Chondrocyte (in vitro differentiated cells): ENCODE data around the gene UAP1. TPM values are rescaled to one million over a fixed set of nuclear protein-coding genes. Genes with fewer than 3 reads are reported as not detected.
A peak's percentile ranks its signal among the peaks of the same experiment; 100 is the strongest.
"Not testable (repeated sequence)": the region's sequence is repeated elsewhere in the genome, so short reads cannot be mapped to it uniquely, and the experiment has no call there.

Experiments
- DNase-seq: peaks from one replicate; pipeline ENCODE4 v3.0.0; 2021; ENCODE audit warnings: mixed read lengths, low spot score
- H3K27ac Mint-ChIP-seq: one replicate; pipeline ENCODE4 v1.8.0; 2021; ENCODE audit warnings: mild to moderate bottlenecking, moderate library complexity, mixed read lengths; ENCODE audit not compliant: unreplicated experiment
- H3K27me3 Mint-ChIP-seq: 2 replicates; pipeline ENCODE4 v1.8.0; 2021; ENCODE audit warnings: low read depth, mixed read lengths
- H3K36me3 Mint-ChIP-seq: 2 replicates; pipeline ENCODE4 v1.8.0; 2021; ENCODE audit warnings: low read depth, mixed read lengths
- H3K4me1 Mint-ChIP-seq: 2 replicates; pipeline ENCODE4 v1.8.0; 2021; ENCODE audit warnings: low read depth, mild to moderate bottlenecking, mixed read lengths
- H3K4me3 Mint-ChIP-seq: one replicate; pipeline ENCODE4 v1.8.0; 2021; ENCODE audit warnings: mild to moderate bottlenecking, moderate library complexity, mixed read lengths; ENCODE audit not compliant: unreplicated experiment
- H3K9me3 Mint-ChIP-seq: 2 replicates; pipeline ENCODE4 v1.8.0; 2021; ENCODE audit warnings: low read depth, mixed read lengths
- CTCF ChIP-seq: fragments of 200-600 bp; sonication (generic); IDR thresholded peaks from 2 replicates; pipeline ENCODE4 v1.5.0; 2021; ENCODE audit warnings: antibody characterized with exemption, mild to moderate bottlenecking, moderate library complexity
- total RNA-seq: library from RNA; stranded (reverse); gene quantifications from 3 replicates; pipeline ENCODE4 v1.2.1, GENCODE V29; 2021

The UAP1 gene
- total RNA-seq, 1 donor from 2014 or later, result 49.6 TPM

- Mint-ChIP-seq H3K9me3 (no peaks in the 10 kb centered on the region), H3K27ac (peak overlapping the region; percentile 25), H3K36me3 (peaks cover 11% of the 10 kb centered on the region), H3K4me3 (no peak overlapping the region), H3K4me1 (peaks cover 69% of the 10 kb centered on the region), H3K27me3 (no peaks in the 10 kb centered on the region)
- DNase-seq, result no peak
- TF ChIP-seq CTCF, result no peak
These were observed 3.3 kb downstream of the UAP1 start for GRCh38 chr1:162564762-162565218.

- H3K9me3 Mint-ChIP-seq, result no peaks in the 10 kb centered on the region
- no peak overlapping the region for H3K27ac Mint-ChIP-seq
- H3K36me3 Mint-ChIP-seq, result peaks cover 13% of the 10 kb centered on the region
- no peaks in the 10 kb centered on the region for H3K27me3 Mint-ChIP-seq
- H3K4me1 Mint-ChIP-seq, result peaks cover 67% of the 10 kb centered on the region
- TF ChIP-seq CTCF, result no peak
- no peak overlapping the region for H3K4me3 Mint-ChIP-seq
- DNase-seq, result no peak
These were observed 3.9 kb downstream of the UAP1 start for GRCh38 chr1:162565460-162565859.

- H3K4me3 Mint-ChIP-seq, result no peak overlapping the region
- no peaks in the 10 kb centered on the region for H3K27me3 Mint-ChIP-seq
- H3K9me3 Mint-ChIP-seq, result no peaks in the 10 kb centered on the region
- DNase-seq, result no peak
- H3K4me1 Mint-ChIP-seq, result peaks cover 62% of the 10 kb centered on the region
- H3K27ac Mint-ChIP-seq, result no peak overlapping the region
- peaks cover 13% of the 10 kb centered on the region for H3K36me3 Mint-ChIP-seq
- TF ChIP-seq CTCF, result no peak
These were observed 5.3 kb downstream of the UAP1 start for GRCh38 chr1:162566870-162567269.

GRCh38 chr1:162568802-162569201, 7.3 kb downstream of the UAP1 start:
- Mint-ChIP-seq H3K4me3 (no peak overlapping the region), H3K27me3 (no peaks in the 10 kb centered on the region), H3K4me1 (peaks cover 61% of the 10 kb centered on the region), H3K27ac (peak overlapping the region; percentile 25), H3K36me3 (peaks cover 13% of the 10 kb centered on the region), H3K9me3 (no peaks in the 10 kb centered on the region)
- DNase-seq, result no peak
- no peak for TF ChIP-seq CTCF

- Mint-ChIP-seq H3K4me1 (peaks cover 42% of the 10 kb centered on the region), H3K4me3 (no peak overlapping the region), H3K27me3 (no peaks in the 10 kb centered on the region), H3K27ac (no peak overlapping the region), H3K9me3 (no peaks in the 10 kb centered on the region), H3K36me3 (peaks cover 13% of the 10 kb centered on the region)
- TF ChIP-seq CTCF, result no peak
- no peak for DNase-seq
These were observed 9.2 kb downstream of the UAP1 start for GRCh38 chr1:162570718-162571117.

GRCh38 chr1:162571121-162571520, 9.6 kb downstream of the UAP1 start:
- Mint-ChIP-seq H3K4me1 (peaks cover 39% of the 10 kb centered on the region), H3K36me3 (peaks cover 13% of the 10 kb centered on the region)
- H3K27me3 Mint-ChIP-seq, H3K27ac Mint-ChIP-seq, H3K4me3 Mint-ChIP-seq, H3K9me3 Mint-ChIP-seq, DNase-seq: not testable (repeated sequence)
